SJCRH30 (cell line): ENCODE data around the gene H2AZ1. TPM values are rescaled to one million over a fixed set of nuclear protein-coding genes. Genes with fewer than 3 reads are reported as not detected.
A peak's percentile ranks its signal among the peaks of the same experiment; 100 is the strongest.
"Not testable (repeated sequence)": the region's sequence is repeated elsewhere in the genome, so short reads cannot be mapped to it uniquely, and the experiment has no call there.

Source experiments
- DNase-seq, 2 experiments: peaks; one replicate each; pipeline ENCODE4 v3.0.0-alpha.2; 2015 to 2020
- H3K27ac ChIP-seq: fragments of 250-450 bp; sonication (Bioruptor Pico); 2 replicates; pipeline ENCODE4 v1.5.1; 2020; ENCODE audit warnings: mild to moderate bottlenecking, moderate library complexity
- H3K27me3 ChIP-seq: fragments of 250-450 bp; sonication (Bioruptor Pico); 2 replicates; pipeline ENCODE4 v1.5.1; 2020; ENCODE audit warnings: mild to moderate bottlenecking, moderate library complexity
- H3K36me3 ChIP-seq: fragments of 250-450 bp; sonication (Bioruptor Pico); 2 replicates; pipeline ENCODE4 v1.5.1; 2020; ENCODE audit warnings: mild to moderate bottlenecking, moderate library complexity
- H3K4me1 ChIP-seq: fragments of 250-450 bp; sonication (Bioruptor Pico); 2 replicates; pipeline ENCODE4 v1.5.1; 2020; ENCODE audit warnings: mild to moderate bottlenecking, moderate library complexity
- H3K4me3 ChIP-seq: fragments of 250-450 bp; sonication (Bioruptor Pico); 2 replicates; pipeline ENCODE4 v1.5.1; 2020; ENCODE audit warnings: mild to moderate bottlenecking, moderate library complexity
- H3K9me3 ChIP-seq: fragments of 250-450 bp; sonication (Bioruptor Pico); replicated peaks from 2 replicates; pipeline ENCODE4 v1.5.1; 2020; ENCODE audit warnings: mild to moderate bottlenecking, moderate library complexity
- total RNA-seq: library from RNA; depleted of rRNA; stranded (reverse); fragments of >200 nt; shearing (Covaris generic); gene quantifications from 2 replicates; pipeline ENCODE4 v1.2.3, GENCODE V29; 2014

The H2AZ1 gene
- total RNA-seq, 1 experiment from 2014 or later = 794 TPM

GRCh38 chr4:99958207-99958606 lies 8.1 kb upstream of the H2AZ1 start:
- H3K4me3 ChIP-seq, DNase-seq, H3K9me3 ChIP-seq, H3K4me1 ChIP-seq, H3K27me3 ChIP-seq, H3K27ac ChIP-seq, H3K36me3 ChIP-seq: not testable (repeated sequence)

DNA sequence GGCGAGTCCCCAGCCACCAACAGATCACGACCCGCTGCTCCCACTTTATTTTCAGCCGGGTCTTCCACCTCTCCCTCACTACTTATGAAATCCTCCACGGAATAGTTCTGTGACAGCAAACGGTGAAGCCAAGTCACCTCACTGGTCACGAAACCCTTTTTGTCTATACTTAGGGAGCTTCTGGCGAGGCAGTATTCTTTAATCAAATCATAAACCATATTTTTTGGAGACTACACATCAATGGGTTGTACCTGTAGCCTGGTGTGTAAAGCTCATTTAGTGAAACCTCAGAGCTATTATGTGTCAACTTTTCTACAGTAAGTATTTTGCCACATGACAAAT lies 809 bp upstream of the H2AZ1 start:
- Histone ChIP-seq H3K4me3 (peak overlapping the region; percentile 91), H3K27me3 (no peaks in the 10 kb centered on the region), H3K9me3 (no peaks in the 10 kb centered on the region), H3K36me3 (peaks cover 27% of the 10 kb centered on the region), H3K4me1 (peaks cover 10% of the 10 kb centered on the region), H3K27ac (peak overlapping the region; percentile 93)
- no peak for DNase-seq

DNA sequence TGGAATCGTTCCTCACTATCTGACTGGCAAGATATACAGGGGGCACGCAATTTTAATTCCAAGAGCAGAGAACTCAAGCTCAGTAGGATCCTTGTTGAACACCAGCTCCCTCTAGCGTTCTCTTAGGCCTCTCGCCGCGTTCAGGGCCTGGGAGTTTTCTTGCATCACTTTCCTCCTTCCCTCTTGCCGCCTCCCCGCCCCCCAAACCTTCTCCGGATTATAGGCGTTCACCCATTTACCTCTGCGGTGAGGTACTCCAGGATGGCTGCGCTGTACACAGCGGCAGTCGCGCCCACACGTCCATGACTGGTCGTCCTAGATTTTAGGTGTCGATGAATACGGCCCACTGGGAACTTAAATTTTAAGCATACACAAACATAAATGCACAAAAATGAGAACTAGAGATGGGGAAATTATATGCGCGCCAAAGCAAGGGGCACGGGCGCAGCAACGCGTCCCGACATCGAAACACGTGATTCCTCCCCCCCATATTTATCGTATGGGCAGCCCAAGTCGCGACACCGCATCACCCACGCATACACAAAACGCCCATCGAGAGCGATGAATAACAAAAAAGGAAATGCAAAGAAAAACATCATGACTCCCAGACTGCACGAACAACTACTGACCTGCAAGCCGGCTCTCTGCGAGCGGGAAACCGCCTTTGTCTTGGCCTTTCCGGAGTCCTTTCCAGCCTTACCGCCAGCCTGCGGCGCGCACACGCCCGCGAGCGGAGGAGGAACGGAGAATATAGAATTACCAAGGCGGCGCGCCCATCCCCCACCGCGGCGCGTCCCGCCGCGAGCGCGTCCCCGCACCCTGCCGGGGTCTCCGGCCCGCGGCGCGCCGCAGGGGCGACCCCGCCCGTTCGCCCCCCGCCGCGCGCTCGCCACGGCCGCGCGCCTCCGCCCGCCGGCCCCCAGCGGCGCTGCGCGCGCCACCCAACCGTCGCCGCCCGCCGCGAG lies 759 bp downstream of the H2AZ1 start:
- Histone ChIP-seq H3K4me3 (peak overlapping the region; percentile 91), H3K4me1 (peaks cover 10% of the 10 kb centered on the region), H3K27ac (peak overlapping the region; percentile 93), H3K9me3 (no peaks in the 10 kb centered on the region), H3K27me3 (no peaks in the 10 kb centered on the region), H3K36me3 (peaks cover 30% of the 10 kb centered on the region)
- peak; percentile 89 to 96 for DNase-seq

DNA sequence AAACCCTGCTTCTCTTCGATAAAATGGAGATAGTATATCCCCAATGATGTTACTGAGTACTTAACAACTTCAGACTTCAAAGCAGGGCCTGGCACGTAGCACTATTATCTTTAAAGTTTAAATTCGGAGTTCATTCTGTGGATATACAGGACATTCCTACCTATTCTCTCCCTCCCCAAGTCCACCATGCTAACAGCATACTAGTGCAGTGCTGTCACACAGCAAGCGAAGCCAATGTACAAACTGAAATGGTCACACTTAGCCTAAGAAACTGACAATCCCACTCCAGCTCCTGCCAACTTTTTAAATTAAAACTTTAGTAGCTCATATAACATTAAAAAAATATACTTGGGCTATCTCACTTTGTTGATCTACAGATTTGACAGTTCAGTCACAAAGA lies 2.5 kb downstream of the H2AZ1 start:
- no peak for DNase-seq
- no peak overlapping the region; the same call in 1 of the 2 replicates for H3K4me3 ChIP-seq
- H3K27me3 ChIP-seq = no peaks in the 10 kb centered on the region
- H3K27ac ChIP-seq = no peak overlapping the region
- no peaks in the 10 kb centered on the region for H3K9me3 ChIP-seq
- H3K36me3 ChIP-seq = peaks cover 36% of the 10 kb centered on the region
- peaks cover 10% of the 10 kb centered on the region for H3K4me1 ChIP-seq

GRCh38 chr4:99947190-99947578 lies 2.9 kb downstream of the H2AZ1 start:
- no peak for DNase-seq
- Histone ChIP-seq H3K4me1 (peaks cover 10% of the 10 kb centered on the region), H3K27me3 (no peaks in the 10 kb centered on the region), H3K27ac (peak overlapping the region; percentile 61; the same call in 1 of the 2 replicates), H3K36me3 (peaks cover 36% of the 10 kb centered on the region), H3K4me3 (peak overlapping the region; percentile 71), H3K9me3 (no peaks in the 10 kb centered on the region)

DNA sequence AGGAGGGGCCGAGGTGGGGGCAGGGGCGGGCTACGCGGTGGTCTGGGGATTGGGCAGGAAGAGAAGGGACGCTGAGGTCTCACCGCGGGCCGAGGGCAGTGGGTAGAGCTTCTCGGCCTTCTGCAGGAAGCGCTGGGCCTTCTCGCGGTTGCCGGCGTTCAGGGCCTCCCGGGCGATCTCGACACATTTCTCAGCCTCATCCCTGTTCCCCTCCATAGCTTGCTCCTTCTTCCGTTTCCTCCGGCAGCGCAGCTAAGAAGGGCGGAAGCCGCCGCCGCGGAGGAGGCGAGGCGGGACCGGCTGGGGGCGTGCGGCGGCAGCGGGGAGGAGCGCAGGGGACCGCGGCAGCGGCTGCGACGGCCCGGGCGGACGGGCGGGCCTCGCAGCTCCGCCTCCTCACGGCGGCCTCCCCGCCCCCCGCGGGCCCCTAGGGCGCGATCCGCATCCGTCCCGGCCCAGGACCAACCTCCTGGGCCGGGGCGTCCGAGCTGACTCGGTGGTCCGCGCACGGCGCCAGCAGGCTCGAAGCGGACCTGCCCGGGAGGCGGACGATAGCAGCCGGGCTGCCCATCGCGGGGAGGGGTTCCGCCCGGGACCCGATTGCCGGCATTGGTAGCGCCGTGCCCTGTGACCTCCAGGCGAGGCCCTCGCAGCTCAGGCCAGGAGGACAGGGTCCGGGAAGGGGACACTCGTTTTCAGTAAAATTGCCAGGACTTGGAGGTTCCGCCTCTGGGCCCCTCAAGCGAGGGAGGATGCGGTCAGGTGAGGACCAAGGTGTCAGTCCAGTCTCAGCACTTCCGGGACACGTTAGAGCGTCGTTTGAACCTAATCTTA lies 3.5 kb downstream of the H2AZ1 start, which contains the start of gene DNAJB14:
Gene DNAJB14 (minus strand): TSS at position 263 of the 834 bp plus-strand sequence. CDS start 47 bp downstream, at position 216.
- Histone ChIP-seq H3K9me3 (no peaks in the 10 kb centered on the region), H3K4me1 (peaks cover 10% of the 10 kb centered on the region), H3K36me3 (peaks cover 36% of the 10 kb centered on the region), H3K27me3 (no peaks in the 10 kb centered on the region), H3K27ac (peak within 1 kb of the TSS; percentile 61), H3K4me3 (peak within 1 kb of the TSS; percentile 71)
- peak; percentile 70 to 76 for DNase-seq

GRCh38 chr4:99945718-99946355 lies 4.2 kb downstream of the H2AZ1 start:
- peaks cover 10% of the 10 kb centered on the region for H3K4me1 ChIP-seq
- H3K9me3 ChIP-seq = no peaks in the 10 kb centered on the region
- peak overlapping the region; percentile 71 for H3K4me3 ChIP-seq
- peaks cover 36% of the 10 kb centered on the region for H3K36me3 ChIP-seq
- peak overlapping the region; percentile 61 for H3K27ac ChIP-seq
- H3K27me3 ChIP-seq = no peaks in the 10 kb centered on the region
- DNase-seq = peak; percentile 31 to 50

- DNase-seq = no peak
- no peaks in the 10 kb centered on the region for H3K9me3 ChIP-seq
- peaks cover 31% of the 10 kb centered on the region for H3K36me3 ChIP-seq
- H3K4me1 ChIP-seq = peaks cover 10% of the 10 kb centered on the region
- no peak overlapping the region for H3K27ac ChIP-seq
- no peaks in the 10 kb centered on the region for H3K27me3 ChIP-seq
- no peak overlapping the region for H3K4me3 ChIP-seq
Observed at GRCh38 chr4:99943904-99944437, 6.1 kb downstream of the H2AZ1 start.

GRCh38 chr4:99938243-99938753 lies 11.8 kb downstream of the H2AZ1 start:
- H3K27ac ChIP-seq = no peak overlapping the region
- no peak overlapping the region for H3K4me3 ChIP-seq
- H3K4me1 ChIP-seq = no peaks in the 10 kb centered on the region
- H3K27me3 ChIP-seq = no peaks in the 10 kb centered on the region
- no peak for DNase-seq
- peaks cover 4% of the 10 kb centered on the region for H3K9me3 ChIP-seq
- 0 out of 2 replicates have a peak, but pooled peaks cover 7% of the 10 kb centered on the region for H3K36me3 ChIP-seq

GRCh38 chr4:99934891-99935290 lies 15.2 kb downstream of the H2AZ1 start:
- no peak overlapping the region for H3K4me3 ChIP-seq
- no peak overlapping the region for H3K27ac ChIP-seq
- DNase-seq = no peak
- H3K4me1 ChIP-seq = no peaks in the 10 kb centered on the region
- peaks cover 7% of the 10 kb centered on the region; the same call in 1 of the 2 replicates for H3K36me3 ChIP-seq
- peaks cover 4% of the 10 kb centered on the region for H3K9me3 ChIP-seq
- H3K27me3 ChIP-seq = no peaks in the 10 kb centered on the region

DNA sequence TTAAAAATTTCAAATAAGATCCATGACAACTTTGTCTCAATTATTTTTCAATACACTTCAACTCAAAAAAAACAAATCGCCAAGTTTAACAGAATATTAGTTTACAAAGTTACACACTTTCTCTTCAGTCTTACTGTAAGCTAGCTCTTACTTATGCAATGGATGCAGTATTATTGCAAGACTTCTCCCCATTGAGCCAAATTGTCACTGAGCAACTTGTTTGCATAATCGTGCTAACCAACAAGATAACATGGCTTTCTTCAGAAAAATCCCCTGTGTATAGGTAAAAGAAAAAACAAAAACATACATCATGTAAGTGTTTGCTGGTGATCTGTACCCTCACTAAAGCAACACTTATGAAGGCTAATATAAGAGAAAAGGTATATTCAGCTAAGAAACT lies 22.5 kb downstream of the H2AZ1 start:
- no peak overlapping the region for H3K27ac ChIP-seq

GRCh38 chr4:99921174-99921573 lies 28.9 kb downstream of the H2AZ1 start:
- H3K4me1 ChIP-seq = no peaks in the 10 kb centered on the region
- H3K36me3 ChIP-seq = peaks cover 28% of the 10 kb centered on the region
- no peak overlapping the region for H3K4me3 ChIP-seq
- H3K27ac ChIP-seq = no peak overlapping the region
- peaks cover 5% of the 10 kb centered on the region; the same call in 1 of the 2 replicates for H3K9me3 ChIP-seq
- no peak for DNase-seq
- no peaks in the 10 kb centered on the region for H3K27me3 ChIP-seq

More for the DNA sequence above, 22.5 kb downstream of the H2AZ1 start:
- no peaks in the 10 kb centered on the region for H3K27me3 ChIP-seq
- H3K36me3 ChIP-seq = peaks cover 16% of the 10 kb centered on the region
- H3K9me3 ChIP-seq = no peaks in the 10 kb centered on the region
- DNase-seq = no peak
- no peak overlapping the region for H3K4me3 ChIP-seq
- no peaks in the 10 kb centered on the region for H3K4me1 ChIP-seq

DNA sequence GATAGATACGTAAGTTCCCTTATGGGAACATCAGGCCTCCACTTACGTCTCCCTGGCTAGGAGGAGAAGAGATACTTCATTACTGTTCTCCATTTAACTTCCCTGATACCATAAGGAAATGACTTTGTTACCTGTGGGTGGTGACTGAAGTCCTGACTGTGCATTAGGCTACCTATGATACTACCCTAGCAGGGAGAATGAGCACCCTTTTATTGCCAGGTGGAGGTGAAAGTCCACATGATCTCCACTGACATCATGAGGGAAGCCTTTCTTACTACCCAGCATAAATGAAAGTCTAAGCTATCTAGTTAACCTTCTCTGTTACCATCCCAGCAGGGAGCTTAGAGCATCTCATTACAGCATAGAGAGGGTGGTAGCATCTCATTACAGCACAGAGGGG lies 31.4 kb downstream of the H2AZ1 start:
- DNase-seq = no peak
- peaks cover 33% of the 10 kb centered on the region for H3K36me3 ChIP-seq
- H3K9me3 ChIP-seq = peaks cover 5% of the 10 kb centered on the region; the same call in 1 of the 2 replicates
- no peaks in the 10 kb centered on the region for H3K4me1 ChIP-seq
- no peak overlapping the region for H3K27ac ChIP-seq
- no peak overlapping the region for H3K4me3 ChIP-seq
- H3K27me3 ChIP-seq = no peaks in the 10 kb centered on the region

DNA sequence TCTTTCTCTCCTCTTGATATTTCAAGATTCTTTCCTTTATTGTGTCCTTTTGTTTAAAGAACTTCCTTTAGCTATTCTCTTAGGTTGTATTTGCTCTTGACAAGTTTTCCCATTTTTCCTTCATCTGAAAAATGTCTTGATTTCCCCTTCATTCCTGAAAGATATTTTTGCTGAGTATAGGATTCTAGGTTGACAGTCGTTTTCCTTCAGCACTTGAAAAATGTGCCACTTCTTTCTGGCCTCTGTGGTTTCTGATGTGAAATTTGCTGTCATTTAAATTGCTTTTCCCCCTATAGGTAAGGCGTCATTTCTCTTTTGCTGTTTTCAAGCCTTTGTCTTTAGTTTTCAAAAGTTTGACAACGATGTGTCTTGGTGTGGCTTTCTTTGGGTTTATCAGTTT lies 32.5 kb downstream of the H2AZ1 start:
- DNase-seq = no peak
- no peaks in the 10 kb centered on the region for H3K4me1 ChIP-seq
- peaks cover 33% of the 10 kb centered on the region for H3K36me3 ChIP-seq
- H3K4me3 ChIP-seq = no peak overlapping the region
- no peak overlapping the region for H3K27ac ChIP-seq
- H3K27me3 ChIP-seq = no peaks in the 10 kb centered on the region
- peaks cover 5% of the 10 kb centered on the region; the same call in 1 of the 2 replicates for H3K9me3 ChIP-seq
